ENCODE results near the gene CCDC40.

CCDC40 gene

GRCh38 chr17:80011989-80012555 lies 24.4 kb upstream of the CCDC40 start:
- no peak for TF ChIP-seq CTCF (IDR thresholded peaks at IDR 0.05)
- H3K4me1 ChIP-seq, result peaks cover 5% of the 10 kb centered on the region
- no peaks in the 10 kb centered on the region for H3K36me3 ChIP-seq (ENCODE audit: control insufficient read depth, insufficient read depth, low read length)
- H3K4me2 ChIP-seq (ENCODE audit: low read length), result no peak overlapping the region
- H3K9me3 ChIP-seq (ENCODE audit: control insufficient read depth, low read length), result no peaks in the 10 kb centered on the region
- no peak overlapping the region for H2AFZ ChIP-seq
- H3K9ac ChIP-seq, result no peak overlapping the region
- H3K4me3 ChIP-seq (ENCODE audit: low read depth, low read length), result no peak overlapping the region
- H3K79me2 ChIP-seq, result no peaks in the 10 kb centered on the region
- H3K27ac ChIP-seq, result no peak overlapping the region
- H3K27me3 ChIP-seq (ENCODE audit: control insufficient read depth, insufficient read depth, low read length), result no peaks in the 10 kb centered on the region

GRCh38 chr17:80012765-80013741 lies 23.4 kb upstream of the CCDC40 start:
- Histone ChIP-seq H3K4me3 (ENCODE audit: low read depth, low read length) (no peak overlapping the region), H3K36me3 (ENCODE audit: control insufficient read depth, insufficient read depth, low read length) (no peaks in the 10 kb centered on the region), H2AFZ (no peak overlapping the region), H3K9me3 (ENCODE audit: control insufficient read depth, low read length) (no peaks in the 10 kb centered on the region), H3K27me3 (ENCODE audit: control insufficient read depth, insufficient read depth, low read length) (no peaks in the 10 kb centered on the region), H3K9ac (no peak overlapping the region), H3K4me1 (peaks cover 5% of the 10 kb centered on the region), H3K4me2 (ENCODE audit: low read length) (no peak overlapping the region), H3K79me2 (no peaks in the 10 kb centered on the region), H3K27ac (no peak overlapping the region)
- TF ChIP-seq CTCF (IDR thresholded peaks at IDR 0.05), result no peak

- Histone ChIP-seq H3K9ac (no peak overlapping the region), H3K27ac (no peak overlapping the region), H3K36me3 (ENCODE audit: control insufficient read depth, insufficient read depth, low read length) (no peaks in the 10 kb centered on the region), H2AFZ (no peak overlapping the region), H3K4me2 (ENCODE audit: low read length) (no peak overlapping the region), H3K4me1 (no peaks in the 10 kb centered on the region), H3K79me2 (no peaks in the 10 kb centered on the region), H3K27me3 (ENCODE audit: control insufficient read depth, insufficient read depth, low read length) (no peaks in the 10 kb centered on the region), H3K9me3 (ENCODE audit: control insufficient read depth, low read length) (no peaks in the 10 kb centered on the region), H3K4me3 (ENCODE audit: low read depth, low read length) (no peak overlapping the region)
- TF ChIP-seq CTCF (IDR thresholded peaks at IDR 0.05), result no peak
Observed at GRCh38 chr17:80017226-80018010, 19.0 kb upstream of the CCDC40 start.

- Histone ChIP-seq H3K4me1 (no peaks in the 10 kb centered on the region), H3K27me3 (ENCODE audit: control insufficient read depth, insufficient read depth, low read length) (no peaks in the 10 kb centered on the region), H3K27ac (no peak overlapping the region), H3K4me2 (ENCODE audit: low read length) (no peak overlapping the region), H3K36me3 (ENCODE audit: control insufficient read depth, insufficient read depth, low read length) (no peaks in the 10 kb centered on the region), H3K4me3 (ENCODE audit: low read depth, low read length) (no peak overlapping the region), H2AFZ (no peak overlapping the region), H3K79me2 (no peaks in the 10 kb centered on the region), H3K9ac (no peak overlapping the region), H3K9me3 (ENCODE audit: control insufficient read depth, low read length) (no peaks in the 10 kb centered on the region)
- no peak for TF ChIP-seq CTCF (IDR thresholded peaks at IDR 0.05)
Observed at GRCh38 chr17:80018917-80019651, 17.4 kb upstream of the CCDC40 start.
